Measurements from ENCODE around the gene LGALS16.
A peak's percentile ranks its signal among the peaks of the same experiment; 100 is the strongest.
"Not testable (repeated sequence)": the region's sequence is repeated elsewhere in the genome, so short reads cannot be mapped to it uniquely, and the experiment has no call there.

LGALS16 gene

GRCh38 chr19:39677961-39678889, 22.5 kb downstream of the LGALS16 start:
- DNase-seq (ENCODE audit: low read depth in 2 of 2), result no peak

DNA sequence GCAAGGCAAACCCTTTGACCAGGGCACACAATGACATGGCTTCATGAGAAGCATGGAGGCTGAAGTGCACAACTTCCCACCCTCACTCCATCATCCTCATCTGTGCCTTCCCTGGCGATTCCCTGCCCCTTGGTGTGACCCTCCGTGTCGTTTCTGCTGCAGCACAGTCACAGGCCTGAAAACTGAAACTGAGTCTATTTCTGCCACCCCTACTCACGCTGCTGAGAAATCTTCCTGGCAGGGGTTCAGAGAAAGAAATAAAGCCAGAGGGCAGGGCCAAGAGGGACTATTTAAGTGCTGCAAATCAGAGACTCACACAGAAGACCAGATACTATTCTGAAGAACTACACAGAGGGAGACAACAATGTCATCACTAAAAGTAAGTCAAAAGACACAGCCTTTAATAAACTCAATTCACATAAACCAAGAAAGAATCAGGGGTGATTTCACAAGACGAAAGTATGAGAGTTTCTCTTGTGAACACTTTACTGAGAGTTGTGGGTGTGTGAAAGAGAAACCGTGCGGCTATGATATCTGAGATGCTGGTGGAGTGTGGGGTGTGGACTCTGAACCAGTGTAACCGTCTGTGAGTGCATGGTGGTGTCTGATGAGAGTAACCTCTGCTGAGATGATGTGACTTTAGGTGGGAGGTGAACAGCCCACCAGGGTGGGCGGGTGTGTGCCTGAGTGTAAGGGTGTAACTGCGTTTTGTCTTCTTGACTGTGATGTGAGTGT, 23.5 kb downstream of the LGALS16 start:
- peak in 1 of 2 donors; percentile 21 for DNase-seq (ENCODE audit: low read depth in 2 of 2)

DNA sequence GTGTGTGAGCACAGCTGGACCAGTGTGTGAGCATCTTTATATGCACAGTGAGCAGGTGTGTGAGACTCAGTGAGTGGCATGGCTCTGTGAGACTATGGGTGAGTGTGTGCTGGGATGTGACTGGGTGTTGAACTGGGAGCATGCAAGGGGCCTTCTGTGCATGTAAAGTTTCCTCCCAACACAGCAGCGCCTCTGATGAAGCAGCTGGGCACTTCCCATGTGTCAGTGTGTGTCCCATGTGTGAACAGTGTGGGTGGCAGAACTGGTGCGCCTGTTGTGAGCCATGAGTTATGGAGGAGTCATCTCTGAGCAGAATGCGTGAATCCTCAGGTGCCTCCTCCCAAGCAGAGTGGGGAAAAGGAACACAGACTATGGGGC, 24.1 kb downstream of the LGALS16 start:
- no peak for DNase-seq (ENCODE audit: low read depth in 2 of 2)

DNA sequence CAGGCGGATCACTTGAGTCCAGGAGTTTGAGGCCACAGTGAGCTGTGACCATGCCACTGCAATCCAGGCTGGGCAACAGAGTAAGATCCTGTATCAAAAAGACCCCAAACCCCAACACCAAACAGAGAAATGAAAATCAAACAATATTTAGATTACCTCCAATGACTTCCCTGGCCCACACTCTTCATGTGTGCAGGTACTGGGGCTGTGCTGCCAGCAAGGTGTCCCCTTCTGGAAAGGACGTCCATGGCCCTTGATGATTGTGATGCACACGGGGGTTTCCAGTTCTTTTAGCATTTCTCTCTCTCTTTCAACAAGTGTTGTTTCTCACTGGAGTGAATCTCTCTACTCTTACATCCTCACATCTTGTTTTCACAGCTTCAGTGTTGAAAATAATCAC, 24.9 kb downstream of the LGALS16 start:
- DNase-seq (ENCODE audit: low read depth in 2 of 2), result no peak

DNA sequence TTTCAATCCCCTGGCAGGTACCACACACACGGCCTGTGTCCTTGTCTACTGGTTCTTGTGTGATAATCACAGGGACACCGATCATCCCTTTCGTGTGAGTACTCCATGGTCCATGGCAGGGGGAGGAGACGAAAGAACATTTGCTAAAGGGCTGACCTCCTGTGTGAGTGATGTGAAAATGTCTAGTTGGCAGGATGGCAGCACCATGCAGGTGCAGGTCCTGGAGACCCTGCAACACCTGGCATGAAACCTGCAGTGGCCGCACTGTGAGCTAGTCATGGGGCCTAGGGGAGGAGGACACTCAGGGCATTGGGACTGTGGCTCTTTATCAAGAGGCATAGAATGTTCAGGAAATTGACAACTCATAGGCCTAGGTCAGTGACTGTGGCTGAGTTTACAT, 25.7 kb downstream of the LGALS16 start:
- DNase-seq (ENCODE audit: low read depth in 2 of 2), result no peak

DNA sequence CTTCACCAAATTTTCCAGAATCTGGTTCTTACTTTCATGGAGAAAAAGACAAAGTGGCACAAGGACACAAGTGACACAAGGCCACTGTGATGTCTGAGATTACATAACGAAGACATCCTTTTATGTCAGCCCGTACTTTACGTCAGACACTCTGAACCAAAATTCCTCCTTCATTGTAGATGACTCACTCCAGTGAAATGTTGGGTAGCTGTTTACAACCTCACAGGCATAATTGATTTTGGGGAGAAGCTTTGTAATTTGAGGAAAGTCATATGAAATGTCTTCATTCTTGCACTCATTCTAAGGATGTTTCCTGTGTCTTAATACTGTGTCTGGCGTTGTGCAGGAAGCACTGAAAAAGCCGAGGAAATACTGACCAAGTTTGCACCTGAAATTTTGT, 28.6 kb downstream of the LGALS16 start:
- no peak for DNase-seq (ENCODE audit: low read depth in 2 of 2)

GRCh38 chr19:39686739-39687138, 31.0 kb downstream of the LGALS16 start:
- DNase-seq (ENCODE audit: low read depth in 2 of 2), result no peak

- not testable (repeated sequence) for DNase-seq (ENCODE audit: low read depth in 2 of 2)
These were observed 32.9 kb downstream of the LGALS16 start for GRCh38 chr19:39688637-39689036.

GRCh38 chr19:39692166-39692565, 36.5 kb downstream of the LGALS16 start:
- DNase-seq (ENCODE audit: low read depth in 2 of 2), result no peak

DNA sequence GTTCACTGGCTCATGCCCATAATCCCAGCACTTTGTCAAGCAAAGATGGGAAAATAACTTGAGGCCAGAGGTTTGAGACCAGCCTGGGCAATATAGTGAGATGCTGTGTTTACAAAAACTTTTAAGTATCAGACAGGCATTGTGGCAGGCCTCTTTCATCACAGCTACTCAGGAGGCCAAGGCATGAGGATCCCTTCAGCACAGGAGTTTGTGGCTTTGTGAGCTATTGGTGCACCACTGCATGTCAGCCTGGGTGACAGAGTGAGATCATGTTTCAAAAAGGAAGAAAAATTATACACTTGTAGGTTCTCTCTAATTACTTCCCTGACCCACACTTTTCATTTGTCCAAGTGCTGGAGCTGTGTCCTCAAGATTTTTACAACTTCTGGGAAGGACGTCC, 37.1 kb downstream of the LGALS16 start:
- DNase-seq (ENCODE audit: low read depth in 2 of 2), result no peak

DNA sequence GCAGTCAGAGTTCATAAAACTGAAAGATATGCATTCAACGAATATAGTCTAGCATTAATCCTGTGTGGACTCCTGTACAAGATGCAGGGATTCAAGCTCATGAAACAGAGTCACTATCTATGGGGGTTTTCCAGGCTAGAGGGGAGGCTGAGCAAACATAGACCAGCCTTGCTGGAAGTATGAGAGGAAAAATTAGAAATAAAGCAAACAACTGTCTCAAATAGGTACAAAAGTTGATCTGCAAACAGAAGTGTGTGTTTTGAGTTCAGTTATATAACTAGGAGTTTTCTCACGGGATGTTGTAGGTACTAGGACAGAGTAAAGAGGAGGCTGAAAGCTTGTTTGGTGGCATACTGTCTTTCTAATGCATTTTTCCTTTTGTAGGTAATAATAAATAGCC, 40.0 kb downstream of the LGALS16 start:
- no peak for DNase-seq (ENCODE audit: low read depth in 2 of 2)

DNA sequence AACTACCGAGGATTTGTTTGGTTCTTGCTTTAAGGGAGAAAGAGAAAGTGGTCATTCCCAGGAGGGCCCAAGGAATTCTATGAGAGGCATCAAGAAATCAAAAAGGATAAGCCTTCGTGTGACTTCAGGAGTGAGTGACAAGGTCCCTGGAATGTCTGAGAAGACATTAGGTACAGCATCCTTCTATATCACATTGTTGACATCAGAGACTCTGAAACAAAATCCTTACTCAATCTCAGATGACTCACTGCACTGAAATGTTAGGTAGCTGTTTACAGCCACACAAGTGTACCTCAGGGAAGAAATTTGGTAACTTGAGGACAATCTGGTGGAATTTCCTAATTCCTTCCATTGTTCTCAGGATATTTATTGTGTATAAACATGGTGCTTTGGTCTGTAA, 40.7 kb downstream of the LGALS16 start:
- DNase-seq (ENCODE audit: low read depth in 2 of 2), result no peak

- DNase-seq (ENCODE audit: low read depth in 2 of 2), result no peak
These were observed 42.8 kb downstream of the LGALS16 start for GRCh38 chr19:39698535-39698934.

GRCh38 chr19:39701291-39701690, 45.6 kb downstream of the LGALS16 start:
- DNase-seq (ENCODE audit: low read depth in 2 of 2), result no peak

DNA sequence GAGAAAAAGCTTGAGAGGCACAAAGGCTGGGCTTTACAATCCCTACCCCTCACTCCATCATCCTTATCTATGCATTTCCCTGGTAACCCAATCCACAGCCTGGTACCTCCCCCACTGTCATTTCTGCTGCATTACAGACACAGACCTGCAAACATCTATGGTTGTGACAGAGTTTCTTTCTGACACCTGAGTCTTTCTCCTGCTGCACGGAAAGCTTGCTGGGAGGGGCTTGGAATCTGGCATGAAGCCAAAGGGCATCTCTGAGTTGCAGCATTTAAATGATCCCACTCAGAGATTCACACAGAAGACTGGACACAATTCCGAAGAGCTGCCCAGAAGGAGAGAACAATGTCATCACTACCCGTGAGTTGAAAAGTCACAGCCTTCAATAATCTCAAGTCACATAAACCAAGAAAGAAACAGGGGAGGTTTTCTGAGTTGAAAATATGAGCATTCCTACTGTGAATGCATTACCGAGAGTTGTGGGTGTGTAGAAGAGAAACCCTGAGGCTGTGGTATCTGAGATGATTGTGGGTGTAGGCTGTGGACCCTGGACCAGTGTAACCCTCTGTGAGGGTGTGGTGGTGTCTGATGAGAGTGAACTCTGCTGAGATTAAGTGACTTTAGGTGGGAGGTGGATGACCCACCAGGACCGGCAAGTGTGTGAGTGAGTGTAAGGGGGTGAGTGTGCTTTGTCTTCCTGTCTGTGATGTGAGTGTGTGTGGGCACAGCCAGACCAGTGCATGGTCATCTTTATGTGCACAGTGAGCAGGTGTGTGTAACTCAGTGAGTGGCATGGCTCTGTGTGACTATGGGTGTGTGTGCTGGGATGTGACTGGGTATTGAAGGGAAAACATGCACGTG, 48.7 kb downstream of the LGALS16 start, which contains the start of gene LGALS14:
Gene LGALS14 (plus strand): TSS at position 301 of the 864 bp plus-strand sequence. CDS start 48 bp downstream, at position 349.
- no peak for DNase-seq (ENCODE audit: low read depth in 2 of 2)

DNA sequence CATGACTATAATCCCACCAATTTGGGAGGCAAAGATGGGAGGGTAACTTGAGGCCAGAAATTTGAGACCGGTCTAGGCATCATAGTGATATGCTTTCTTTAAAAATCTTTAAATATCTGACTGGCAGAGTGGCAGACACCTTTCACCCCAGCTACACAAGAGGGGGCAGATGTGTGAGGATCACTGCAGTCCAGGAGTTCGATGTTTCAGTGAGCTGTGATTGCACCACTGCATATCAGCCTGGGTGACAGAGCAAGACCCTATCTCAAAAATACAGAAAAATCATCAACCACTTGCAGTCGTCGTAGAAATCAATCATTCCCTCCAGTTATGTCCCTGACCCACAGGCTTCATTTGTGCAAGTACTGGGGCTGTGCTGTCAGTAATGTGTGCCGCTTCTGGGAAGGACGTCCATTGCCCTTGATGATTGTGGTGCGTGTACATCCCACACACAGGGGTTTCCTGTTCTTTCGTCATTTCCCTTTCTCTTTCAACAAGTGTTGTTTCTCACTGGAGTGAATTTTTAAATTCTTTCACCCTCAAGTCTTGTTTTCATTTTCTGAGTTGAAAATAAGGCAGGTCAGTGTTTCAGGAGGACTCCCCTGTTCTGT, 50.0 kb downstream of the LGALS16 start:
- DNase-seq (ENCODE audit: low read depth in 2 of 2), result peak in 1 of 2 donors; percentile 5

GRCh38 chr19:39708594-39708993, 52.9 kb downstream of the LGALS16 start:
- DNase-seq (ENCODE audit: low read depth in 2 of 2), result no peak

GRCh38 chr19:39709026-39709872, 53.5 kb downstream of the LGALS16 start:
- DNase-seq (ENCODE audit: low read depth in 2 of 2), result no peak

All from stimulated activated CD8-positive, alpha-beta memory T cell treated with anti-CD3 and anti-CD28 coated beads, Interleukin-7, amount 100 ng/mL, for 4 hours (primary cell).